NOMO-1 treated with dmso at 0.1 percent for 144 hours (cell line): ENCODE data around the gene MCTP2.

Source experiments
- DNase-seq: peaks from one replicate; lab custom pipeline; 2025; ENCODE audit not compliant: unreplicated experiment; lab: John Stamatoyannopoulos, UW

MCTP2 gene

DNA sequence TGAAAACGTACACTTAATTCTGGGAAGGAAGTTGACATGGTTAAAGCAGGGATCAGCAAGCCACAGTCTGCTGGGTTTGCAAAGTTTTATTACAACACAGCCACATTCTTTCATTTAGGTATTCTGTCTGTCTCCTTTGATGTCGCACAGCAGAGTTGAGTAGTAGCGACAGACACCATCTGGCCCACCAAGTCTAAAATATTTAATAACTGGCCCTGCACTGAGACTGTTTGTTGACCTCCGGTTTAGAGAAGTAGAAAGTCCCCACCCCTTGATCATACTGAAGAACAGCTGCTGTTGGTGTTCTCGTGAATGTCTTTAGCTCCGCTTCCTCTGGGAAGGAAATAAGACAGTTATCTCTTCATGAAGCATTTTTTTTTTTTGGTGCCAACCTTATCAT is 66.2 kb downstream of the MCTP2 start:
- DNase-seq: no peak

DNA sequence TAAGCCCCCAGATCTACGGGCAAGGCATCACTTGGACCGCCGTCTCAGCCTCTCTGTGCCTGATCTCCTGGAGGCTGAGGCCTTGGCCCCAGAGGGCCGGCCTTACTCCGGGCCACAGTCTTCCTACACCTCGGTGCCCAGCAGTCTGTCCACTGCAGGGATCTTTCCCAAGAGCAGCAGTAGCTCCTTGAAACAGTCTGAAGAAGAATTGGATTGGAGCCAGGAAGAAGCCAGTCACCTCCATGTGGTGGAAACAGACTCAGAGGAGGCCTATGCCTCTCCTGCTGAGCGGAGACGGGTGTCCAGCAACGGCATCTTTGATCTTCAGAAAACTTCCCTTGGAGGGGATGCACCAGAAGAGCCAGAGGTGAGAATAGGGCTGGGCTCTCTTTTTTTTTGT is 67.0 kb downstream of the MCTP2 start:
- DNase-seq: no peak

DNA sequence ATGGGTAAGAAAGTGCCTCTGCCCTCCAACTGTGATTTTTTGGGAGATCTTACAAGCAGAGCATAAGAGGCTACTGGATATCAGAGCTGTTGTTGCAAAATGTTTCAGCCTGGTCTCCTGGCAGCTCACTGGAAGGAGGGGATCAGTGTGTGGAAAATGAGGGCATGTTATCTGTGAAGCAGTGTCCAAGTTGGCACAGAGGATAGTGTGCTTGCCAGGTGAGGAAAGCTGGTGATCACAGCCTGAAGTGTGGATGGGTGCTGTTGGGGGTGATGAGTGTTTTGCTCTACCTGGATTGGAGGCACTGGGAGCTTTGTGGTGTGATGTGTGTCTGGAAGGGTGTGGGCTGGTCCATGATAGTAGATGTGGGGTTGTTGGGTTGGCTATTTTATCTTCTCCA is 69.3 kb downstream of the MCTP2 start:
- DNase-seq: no peak

DNA sequence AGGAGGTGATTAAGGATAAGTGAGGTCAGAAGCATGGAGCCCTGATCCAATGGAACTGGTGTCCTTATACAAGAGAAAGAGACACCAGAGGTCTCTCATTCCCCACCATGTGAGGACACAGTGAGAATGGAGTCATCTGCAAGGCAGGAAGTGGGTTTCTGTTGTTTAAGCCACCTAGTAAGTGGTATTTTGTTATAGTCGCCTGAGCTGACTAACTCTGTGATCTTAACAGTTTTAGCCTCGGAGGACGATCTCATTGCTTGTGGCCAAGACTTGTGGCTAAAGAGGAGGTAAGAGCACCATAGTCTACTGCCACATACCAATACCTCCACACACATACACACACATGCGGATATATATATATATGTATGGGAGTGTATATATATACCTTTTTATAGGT is 73.8 kb downstream of the MCTP2 start:
- DNase-seq: no peak

DNA sequence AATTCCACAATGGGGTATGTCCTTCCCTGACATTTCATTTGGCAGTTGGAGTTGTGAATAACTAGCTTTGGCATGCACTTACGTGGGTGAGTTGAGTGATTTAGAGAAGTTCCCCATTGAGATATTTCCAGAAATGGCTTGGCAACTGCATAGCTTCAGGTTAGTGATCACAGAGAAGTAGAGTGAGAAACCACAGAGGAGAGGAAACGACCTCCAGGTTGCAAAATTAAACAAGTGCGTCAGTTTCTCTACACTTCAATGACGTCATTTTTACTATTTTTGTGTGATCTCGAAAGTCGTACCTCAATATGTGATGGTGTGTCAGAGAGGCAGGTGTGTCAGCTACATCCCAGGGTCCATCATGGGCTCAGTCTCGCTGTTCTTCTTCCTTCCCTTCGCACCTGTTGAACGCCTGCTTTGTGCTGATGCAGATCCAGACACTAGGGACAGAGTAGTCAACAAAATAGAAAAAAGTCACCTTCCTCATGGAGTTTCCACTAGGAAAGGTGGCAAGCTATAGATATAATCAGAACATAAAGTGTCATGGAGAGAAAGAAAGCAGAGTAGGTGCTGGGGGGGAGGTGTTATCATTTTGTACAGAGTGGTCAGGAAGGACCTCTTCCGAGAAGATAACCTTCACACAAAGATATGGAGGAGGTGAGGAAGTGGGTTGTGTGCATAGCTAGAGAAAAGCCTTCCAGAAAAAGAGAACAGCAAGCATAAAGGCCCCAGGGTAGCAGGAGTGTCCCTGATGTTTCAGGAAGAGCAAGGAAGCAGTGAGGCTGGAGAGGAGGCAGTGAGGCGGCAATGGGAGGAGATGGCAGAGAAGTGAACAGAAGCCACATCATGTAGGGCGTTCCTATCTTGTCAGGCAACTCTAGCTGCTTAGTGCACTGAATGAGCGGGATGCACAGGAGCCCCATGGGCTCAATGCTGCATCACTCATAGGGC is 75.6 kb downstream of the MCTP2 start:
- no peak for DNase-seq

DNA sequence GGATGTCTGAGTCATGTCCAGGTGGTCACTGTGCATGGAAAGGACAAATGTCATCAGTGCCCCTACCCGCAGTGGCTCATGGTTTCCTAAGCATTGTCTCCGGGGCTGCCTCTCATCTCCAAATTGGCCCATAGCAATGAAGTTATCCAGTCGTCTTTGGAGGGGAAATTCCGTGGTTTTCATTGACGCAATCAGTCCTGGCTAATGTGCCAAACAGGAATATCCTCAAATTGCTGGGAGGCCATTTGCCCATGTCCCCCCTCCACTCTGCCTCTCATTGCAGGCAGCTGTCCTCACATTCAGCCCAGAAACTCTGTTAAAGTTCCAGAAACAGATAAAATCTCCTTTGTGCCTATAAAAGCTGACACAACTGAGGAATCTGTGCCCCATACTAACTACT is 81.6 kb downstream of the MCTP2 start:
- no peak for DNase-seq

DNA sequence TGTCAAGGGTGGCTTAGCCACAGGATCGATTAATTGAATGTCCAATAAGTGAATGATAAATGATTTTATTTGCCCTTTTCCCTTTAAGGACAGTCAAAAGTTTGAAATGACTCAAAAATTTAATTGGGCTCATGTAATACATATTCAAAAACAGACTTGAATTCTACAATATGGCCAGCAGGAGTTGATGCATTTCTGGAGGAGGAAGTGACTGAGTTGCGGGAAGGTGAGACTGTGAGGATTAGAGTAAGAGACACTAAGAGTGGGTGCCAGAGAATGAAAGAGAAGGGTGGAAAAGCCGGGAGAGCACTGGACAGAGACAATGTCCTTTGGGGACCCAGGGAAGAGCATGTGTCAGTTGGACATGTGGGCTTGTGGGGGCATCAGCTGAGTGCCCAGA is 83.3 kb downstream of the MCTP2 start:
- DNase-seq: no peak

DNA sequence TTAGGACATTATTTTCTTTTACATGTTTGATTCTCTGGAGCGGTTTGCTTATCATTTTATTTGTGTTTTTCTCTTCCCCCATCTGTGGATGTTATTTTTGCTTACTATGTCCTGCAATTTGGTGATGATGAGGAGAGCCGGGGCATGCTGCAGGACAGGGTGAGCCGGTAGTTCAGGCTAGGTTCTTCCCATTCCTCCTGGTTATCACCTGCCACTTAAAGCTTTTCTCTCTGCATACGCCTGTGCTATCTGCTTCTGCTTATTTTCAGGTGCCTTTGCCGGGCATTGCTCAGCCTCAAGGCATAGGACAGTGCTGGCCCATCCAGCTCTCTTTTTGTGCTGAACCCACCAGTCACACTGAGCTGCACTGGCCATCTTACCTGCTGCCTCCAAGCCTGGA is 85.8 kb downstream of the MCTP2 start:
- DNase-seq: no peak

DNA sequence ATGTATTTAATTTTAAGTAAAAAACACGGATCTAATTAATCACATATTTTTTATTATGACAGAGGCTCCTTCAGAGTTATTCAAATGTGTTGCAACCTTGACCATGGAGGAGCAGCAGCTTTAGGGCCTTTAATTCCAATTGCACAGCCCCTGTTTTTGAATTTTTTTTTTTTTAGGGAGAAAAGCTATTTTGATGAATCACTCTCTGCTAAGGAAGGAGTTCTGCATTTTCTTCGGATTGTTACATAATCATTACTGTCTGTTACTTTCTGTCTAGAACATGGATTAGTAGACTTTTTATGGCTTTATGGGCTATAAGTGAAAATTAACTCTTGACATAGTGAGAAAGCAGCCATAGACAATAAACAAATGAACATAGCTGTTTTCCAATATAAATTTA is 90.8 kb downstream of the MCTP2 start:
- peak; percentile 25 for DNase-seq

DNA sequence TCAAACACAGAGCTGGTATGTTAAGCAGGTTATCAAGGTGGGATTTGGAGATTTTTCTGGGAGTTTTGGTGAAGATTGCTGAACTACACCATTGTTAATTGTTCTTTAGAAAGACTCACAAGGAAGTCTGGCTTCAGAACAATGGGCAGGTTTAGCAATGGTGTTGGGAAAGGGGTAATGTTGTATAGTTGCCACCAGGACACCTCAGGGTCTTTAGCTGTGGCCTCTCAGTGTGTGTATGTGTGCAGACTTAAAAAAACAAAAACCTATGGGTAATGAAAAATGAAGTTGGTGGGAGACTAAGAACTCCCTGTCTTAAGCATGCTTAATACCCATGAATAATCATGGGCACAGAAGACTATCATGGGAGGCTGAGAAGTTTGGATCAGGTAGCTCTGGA is 91.7 kb downstream of the MCTP2 start:
- no peak for DNase-seq

DNA sequence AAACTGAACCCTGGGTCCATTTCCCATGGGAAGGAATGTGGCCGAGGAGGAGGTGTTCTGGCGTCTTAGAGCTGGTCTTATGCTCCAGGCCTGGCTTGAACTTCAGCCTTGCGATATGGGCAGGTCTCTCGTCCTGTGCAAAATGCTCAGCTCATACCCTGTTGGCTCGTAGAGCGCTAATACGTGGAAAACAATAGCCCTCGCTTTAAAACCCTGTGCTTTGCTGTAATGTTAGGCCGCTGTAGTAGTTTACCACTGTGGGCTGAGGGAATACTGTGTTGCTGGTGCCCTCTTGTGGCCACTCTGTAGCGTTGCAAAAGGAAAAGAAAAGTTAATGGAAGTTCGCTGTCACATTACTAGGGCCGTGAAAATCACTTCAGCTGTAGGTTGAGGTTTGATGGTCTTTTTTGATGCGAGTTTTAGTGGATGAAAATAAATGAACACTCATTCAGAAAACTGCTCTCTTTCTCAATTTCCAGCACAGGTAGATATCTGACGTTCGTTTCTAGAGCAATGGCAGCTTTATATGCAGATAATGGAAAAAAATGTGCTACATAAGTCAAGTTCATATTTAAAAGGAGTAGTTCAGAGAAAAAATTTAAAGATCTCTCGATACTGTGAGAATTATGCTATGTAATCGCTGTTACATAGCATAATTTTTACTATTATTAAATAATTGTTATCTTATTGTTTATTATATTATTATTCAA is 92.9 kb downstream of the MCTP2 start:
- DNase-seq: peak; percentile 58

DNA sequence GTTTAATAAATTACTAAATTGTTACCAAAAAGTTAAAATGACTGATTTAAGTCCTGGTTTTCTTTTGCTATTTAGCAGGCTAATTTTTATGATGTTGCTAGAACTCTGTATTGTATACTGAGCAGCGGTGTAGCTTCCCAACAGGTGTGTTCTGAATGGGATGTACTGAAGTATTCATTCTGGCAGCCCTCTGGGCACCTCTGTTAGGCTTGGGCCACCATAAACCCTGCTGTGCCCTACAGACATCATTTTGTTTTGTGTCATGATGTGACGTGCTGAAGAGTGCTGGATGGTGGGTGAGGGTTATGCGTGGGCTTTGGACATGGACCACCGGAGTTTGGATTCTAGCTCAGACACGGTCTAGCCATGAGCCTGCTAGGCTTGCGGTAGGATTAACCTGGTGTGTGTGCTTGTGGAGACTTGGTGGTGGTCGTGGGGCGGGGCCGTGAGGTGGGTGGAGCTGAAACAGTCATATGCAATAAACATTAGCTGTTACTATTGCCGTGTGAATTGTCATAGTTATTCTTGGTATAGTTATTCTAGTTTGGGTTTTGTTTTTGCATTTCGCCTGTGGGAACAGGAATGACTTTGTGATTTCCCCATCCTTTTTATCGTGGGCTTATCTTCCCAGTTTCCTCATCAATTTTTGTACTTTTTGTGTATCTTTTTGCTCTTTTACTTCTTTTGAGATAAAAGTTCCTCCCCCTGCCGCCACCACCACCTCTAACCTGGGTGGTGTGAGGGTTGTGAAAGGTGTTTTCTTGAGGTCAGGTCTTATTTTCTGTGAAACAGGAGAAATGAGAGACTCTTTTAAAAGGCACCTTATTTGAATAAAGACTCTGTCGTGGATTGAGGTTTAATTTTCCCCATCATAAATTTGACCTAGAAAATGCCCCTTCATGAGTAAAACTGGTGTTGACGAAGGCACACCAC is 93.7 kb downstream of the MCTP2 start:
- no peak for DNase-seq

DNA sequence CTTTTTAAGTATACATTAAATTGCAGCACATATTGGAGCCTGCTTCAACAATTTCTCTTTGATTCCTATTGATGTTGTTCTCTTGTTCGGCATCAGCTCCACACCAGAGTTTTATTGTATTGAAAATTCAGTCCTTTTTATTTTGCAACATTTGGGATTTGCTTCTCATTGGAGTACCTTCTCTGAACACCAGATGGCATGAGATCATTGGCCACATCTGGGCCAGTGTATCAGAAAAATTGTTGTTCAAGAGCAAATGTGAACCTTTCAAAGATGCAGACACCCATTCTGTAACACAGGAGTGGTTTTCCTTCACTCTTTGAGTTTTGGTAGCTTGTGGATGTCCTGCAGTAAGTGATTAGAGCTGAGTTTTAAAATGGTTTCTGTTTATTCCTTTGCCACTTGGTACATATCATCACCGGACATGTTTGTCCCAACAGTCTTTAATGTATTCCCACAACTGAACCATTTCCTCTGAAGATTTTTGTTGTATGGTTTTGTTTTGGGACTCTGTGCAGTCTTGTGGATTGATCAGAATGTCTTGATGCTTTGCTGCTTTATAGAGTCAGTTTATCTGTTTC is 96.1 kb downstream of the MCTP2 start:
- DNase-seq: no peak

DNA sequence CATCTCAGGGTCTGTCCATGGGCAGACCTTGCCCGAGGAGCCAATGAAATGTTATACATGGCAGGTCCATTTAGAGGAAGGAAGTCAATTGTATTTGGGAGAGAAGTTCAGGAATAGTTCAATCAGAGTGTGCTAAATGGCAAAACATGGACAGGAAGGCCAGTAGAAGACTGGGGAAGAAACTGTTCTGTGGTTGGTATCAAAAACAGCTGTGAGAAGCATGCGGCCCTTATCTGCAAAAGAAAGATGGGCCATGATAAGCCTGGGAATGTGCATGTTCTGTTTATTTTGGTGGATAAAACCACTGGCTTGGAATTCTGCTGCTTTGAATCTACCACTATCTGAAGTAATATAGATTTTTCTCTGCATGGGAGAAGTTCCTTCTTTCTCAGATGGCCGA is 100.4 kb downstream of the MCTP2 start:
- no peak for DNase-seq

DNA sequence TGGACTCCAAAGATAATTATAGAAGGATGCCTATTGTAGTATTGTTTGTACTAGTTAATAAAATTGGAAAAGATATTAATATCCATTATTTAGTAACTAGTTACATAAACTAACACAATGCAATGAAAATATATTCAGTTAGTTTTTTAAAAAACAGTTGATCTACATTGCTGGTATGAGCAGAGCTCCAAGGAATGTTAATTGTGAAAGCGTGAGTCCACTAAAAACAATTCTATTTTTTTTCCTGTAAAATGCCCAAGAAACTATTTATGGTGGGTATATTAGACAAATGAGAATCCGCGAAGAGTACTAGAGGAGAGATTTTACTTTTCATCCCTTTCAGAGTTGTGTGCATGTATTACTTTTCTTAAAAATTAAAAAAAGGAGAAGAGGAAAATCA is 104.3 kb downstream of the MCTP2 start:
- DNase-seq: no peak

DNA sequence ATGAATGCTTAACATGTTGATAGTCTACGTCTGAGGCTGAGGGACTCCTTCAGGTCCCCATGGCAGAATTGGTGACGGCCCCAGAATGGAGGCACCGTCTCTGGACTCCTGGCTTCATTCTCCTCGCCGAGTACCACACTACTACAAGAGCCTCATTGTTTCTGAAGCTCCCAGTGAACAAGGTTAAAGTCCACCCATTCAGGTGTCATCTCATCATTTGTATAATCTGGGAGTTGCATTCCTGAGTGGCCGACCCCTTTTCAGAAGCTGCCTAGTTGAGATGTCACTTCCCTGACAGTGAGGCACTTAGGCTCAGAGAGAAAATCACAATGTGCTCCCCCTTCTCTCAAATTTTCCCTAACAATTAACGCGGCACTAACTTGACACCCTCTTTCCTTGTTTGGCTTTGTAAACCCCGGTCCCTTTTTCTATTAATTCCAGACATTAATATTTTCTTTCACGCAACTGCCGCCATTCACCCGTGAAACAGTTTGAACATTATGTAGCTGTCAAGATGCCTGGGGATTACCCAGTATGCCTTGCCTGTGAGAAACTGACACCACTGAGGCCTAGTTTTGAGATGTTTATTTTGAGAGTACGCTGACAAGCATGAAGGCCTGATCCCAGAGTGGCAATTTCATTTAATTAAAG is 105.6 kb downstream of the MCTP2 start:
- no peak for DNase-seq

DNA sequence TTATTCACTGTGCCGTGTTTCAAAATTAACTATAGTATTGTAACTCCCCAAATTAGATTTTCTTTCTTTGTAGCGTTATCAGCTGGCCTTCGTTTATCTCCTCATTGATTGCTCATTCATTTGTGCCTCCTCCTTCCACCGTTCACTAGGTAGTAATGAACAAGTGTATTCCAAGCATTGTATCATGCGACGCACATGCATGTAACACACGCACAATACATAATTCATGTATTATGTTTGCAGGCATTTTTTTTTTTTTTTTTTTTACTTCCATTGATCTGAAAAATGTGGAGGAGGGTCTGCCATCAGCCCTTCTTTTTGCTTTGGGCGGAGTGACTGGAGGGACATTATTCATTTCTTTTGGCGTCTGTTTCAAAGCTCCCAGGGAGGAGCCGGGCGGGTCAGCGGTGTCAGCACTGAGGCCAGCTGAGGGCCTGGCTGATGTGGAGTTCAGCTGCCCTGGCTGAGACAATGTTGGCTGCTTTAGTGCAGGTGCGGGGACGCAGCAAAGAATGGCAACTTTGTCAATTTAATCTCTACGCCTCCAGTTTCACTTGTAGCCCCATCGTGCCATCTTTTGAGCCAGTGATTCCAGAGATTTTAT is 107.0 kb downstream of the MCTP2 start:
- DNase-seq: no peak

DNA sequence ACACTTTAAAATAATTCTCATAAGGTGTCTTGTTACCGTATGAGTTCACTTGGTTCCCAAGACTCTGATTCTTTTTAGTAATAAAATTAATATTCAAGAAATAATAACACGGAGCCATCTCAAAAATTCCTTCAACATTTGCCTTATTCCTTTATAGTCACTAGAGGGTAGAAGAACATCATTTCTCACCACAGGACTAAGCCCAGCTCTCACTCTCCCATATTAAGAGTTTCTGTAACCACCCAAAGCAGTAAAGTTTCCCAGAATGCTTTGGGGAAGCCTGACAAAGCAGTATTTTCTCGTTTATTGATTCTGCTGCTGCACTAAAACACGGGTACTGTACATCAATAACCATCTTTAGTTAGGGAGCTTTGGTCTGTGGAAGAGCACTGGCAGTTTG is 114.9 kb downstream of the MCTP2 start:
- no peak for DNase-seq

DNA sequence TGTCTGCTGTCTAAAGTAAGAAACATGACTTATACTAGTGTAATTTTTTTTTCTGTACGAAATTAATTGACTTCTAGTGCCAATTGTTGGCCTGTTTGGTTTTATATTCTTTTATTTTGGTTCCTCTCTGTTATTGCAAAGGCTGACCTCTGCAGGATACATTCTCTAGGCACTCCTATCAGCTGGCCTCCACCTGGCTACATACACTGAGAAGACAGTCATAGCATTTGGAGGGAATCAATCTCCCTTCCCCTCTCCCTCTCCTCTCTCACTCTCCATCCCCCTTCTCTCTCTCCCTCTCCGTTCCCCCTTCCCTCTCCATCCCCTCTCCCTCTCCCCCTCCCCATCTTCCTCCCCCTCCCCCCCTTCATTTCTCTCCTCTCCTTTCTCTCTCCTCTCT is 116.7 kb downstream of the MCTP2 start:
- DNase-seq: no peak

DNA sequence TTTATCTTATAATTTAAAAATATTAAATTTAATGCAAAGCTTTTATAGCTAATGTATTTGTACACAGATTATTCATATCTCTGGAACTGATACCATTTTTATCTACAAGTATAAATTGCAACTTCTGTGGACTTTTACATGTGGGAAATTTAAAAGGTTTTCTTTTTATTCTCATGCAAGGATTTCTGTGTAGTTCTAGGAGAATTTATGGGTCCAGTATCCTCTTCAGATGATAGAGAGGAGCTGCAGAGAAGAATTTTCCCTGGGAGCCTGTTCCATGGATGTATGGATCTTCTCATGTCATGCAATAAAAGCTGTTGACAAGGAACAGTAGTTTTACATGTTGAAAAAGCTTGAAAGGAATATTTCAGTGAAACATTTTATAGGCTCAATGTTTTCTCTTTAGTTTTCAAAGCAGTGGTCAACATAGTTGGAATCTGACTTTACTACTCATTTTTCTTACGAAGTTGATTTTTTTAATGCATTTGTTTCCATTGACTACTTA is 119.7 kb downstream of the MCTP2 start:
- no peak for DNase-seq
